H1 (cell line): ENCODE results near the gene CYBRD1. TPM values are rescaled to one million over a fixed set of nuclear protein-coding genes. Genes with fewer than 3 reads are reported as not detected.
A peak's percentile ranks its signal among the peaks of the same experiment; 100 is the strongest.

Source experiments
- CTCF ChIA-PET: fragments of 300-600 bp; sonication (Branson Sonifier 250); formaldehyde crosslinking; loops from one replicate; lab custom pipeline; 2021; ENCODE audit not compliant: partially characterized antibody; lab: Charles Lee
- POLR2A ChIA-PET: fragments of 300-600 bp; sonication (Branson Sonifier 250); formaldehyde crosslinking; loops from one replicate; lab custom pipeline; 2021; ENCODE audit warnings: inconsistent platforms; ENCODE audit not compliant: partially characterized antibody; lab: Charles Lee
- DNase-seq, 2 experiments: peaks; one replicate each; pipeline versions ENCODE4 v3.0.0 to v3.0.0-alpha.2; 2010 to 2022; ENCODE audit warnings: low spot score in 2 of 2, low read depth in 1 of 2, mixed read lengths in 1 of 2
- FAIRE-seq: peaks from 2 replicates; lab custom pipeline; 2011; peaks lifted over from hg19 to GRCh38; lab: Jason Lieb, UNC
- H2AFZ ChIP-seq: 2 replicates; pipeline ENCODE4 v1.8.1; 2012; ENCODE audit warnings: low read length, inconsistent platforms
- H2AK5ac ChIP-seq: 2 replicates; pipeline ENCODE4 v1.6.1; 2013; ENCODE audit warnings: low read depth, low read length
- H2BK120ac ChIP-seq: replicated peaks from 2 replicates; pipeline ENCODE3; 2013; ENCODE audit warnings: low read depth, low read length, inconsistent platforms
- H2BK12ac ChIP-seq: 2 replicates; pipeline ENCODE4 v1.6.1; 2013; ENCODE audit warnings: low read depth, low read length
- H2BK15ac ChIP-seq: 2 replicates; pipeline ENCODE4 v1.6.1; 2013; ENCODE audit warnings: low read length
- H2BK20ac ChIP-seq: 2 replicates; pipeline ENCODE4 v1.6.1; 2013; ENCODE audit warnings: low read length
- H2BK5ac ChIP-seq: 2 replicates; pipeline ENCODE4 v1.6.1; 2013; ENCODE audit warnings: low read depth, low read length
- H3K14ac ChIP-seq: 2 replicates; pipeline ENCODE4 v1.6.1; 2013; ENCODE audit warnings: inconsistent platforms; ENCODE audit not compliant: insufficient read length
- H3K18ac ChIP-seq: 2 replicates; pipeline ENCODE4 v1.6.1; 2013; ENCODE audit warnings: low read length; ENCODE audit errors: extremely low read depth
- H3K23ac ChIP-seq: 2 replicates; pipeline ENCODE4 v1.6.1; 2013; ENCODE audit warnings: inconsistent platforms; ENCODE audit not compliant: insufficient read length
- H3K23me2 ChIP-seq: 2 replicates; pipeline ENCODE4 v1.6.1; 2013; ENCODE audit warnings: low read depth, low read length
- H3K27ac ChIP-seq: 2 replicates; pipeline ENCODE4 v1.6.1; 2011; ENCODE audit warnings: low read depth, low read length, inconsistent platforms
- H3K27me3 ChIP-seq, 4 experiments: replicated peaks in 1 of 4; 1 replicate in 1 of 4; 2 replicates in 3 of 4; pipeline versions ENCODE4 v1.6.1 to v1.8.1; 2011 to 2013; ENCODE audit warnings: low read length in 3 of 4, mild to moderate bottlenecking in 3 of 4, inconsistent platforms in 2 of 4, mixed read lengths in 2 of 4, moderate library complexity in 1 of 4; ENCODE audit not compliant: control insufficient read depth in 3 of 4, insufficient read depth in 3 of 4; ENCODE audit errors: extremely low read depth in 1 of 4
- H3K36me3 ChIP-seq, 4 experiments: 2 replicates each; pipeline versions ENCODE4 v1.6.1 to v1.8.1; 2011 to 2013; ENCODE audit warnings: mild to moderate bottlenecking in 4 of 4, low read length in 3 of 4, moderate library complexity in 2 of 4, control low read depth in 1 of 4, inconsistent platforms in 1 of 4; ENCODE audit not compliant: insufficient read depth in 4 of 4, control insufficient read depth in 2 of 4
- H3K4ac ChIP-seq: replicated peaks from 2 replicates; pipeline ENCODE3; 2013; ENCODE audit warnings: low read length, low read depth, mixed read lengths, inconsistent platforms; ENCODE audit not compliant: insufficient read length
- H3K4me1 ChIP-seq, 4 experiments: replicated peaks in 1 of 4; 1 replicate in 1 of 4; 2 replicates in 3 of 4; pipeline versions ENCODE4 v1.6.1 to v1.8.1; 2011 to 2013; ENCODE audit warnings: low read length in 3 of 4, inconsistent platforms in 2 of 4, mixed read lengths in 1 of 4; ENCODE audit not compliant: insufficient read depth in 4 of 4, control insufficient read depth in 3 of 4
- H3K4me2 ChIP-seq, 2 experiments: 2 replicates each; pipeline versions ENCODE4 v1.6.1 to v1.8.1; 2011 to 2013; ENCODE audit warnings: low read depth in 2 of 2, low read length in 2 of 2, control low read depth in 1 of 2, inconsistent platforms in 1 of 2, mild to moderate bottlenecking in 1 of 2; ENCODE audit not compliant: insufficient read depth in 1 of 2
- H3K4me3 ChIP-seq, 4 experiments: fragments of 200-600, 300-600 bp in 1 of 4; sonication (generic), shearing (Covaris generic), sonication (Bioruptor Twin) in 1 of 4; 2 replicates each; pipeline versions ENCODE4 v1.5.1 to v1.8.1; 2011 to 2016; ENCODE audit warnings: low read length in 4 of 4, low read depth in 3 of 4, control low read depth in 2 of 4, inconsistent platforms in 2 of 4, mild to moderate bottlenecking in 2 of 4, mixed read lengths in 1 of 4, moderate library complexity in 1 of 4; ENCODE audit not compliant: insufficient read depth in 2 of 4; ENCODE audit errors: extremely low read depth in 1 of 4
- H3K56ac ChIP-seq: replicated peaks from 2 replicates; pipeline ENCODE3; 2013; ENCODE audit warnings: low read depth, mild to moderate bottlenecking, mixed read lengths, low read length, inconsistent platforms; ENCODE audit not compliant: insufficient read length
- H3K79me1 ChIP-seq: 2 replicates; pipeline ENCODE4 v1.6.1; 2013; ENCODE audit warnings: low read depth, low read length, control low read depth
- H3K79me2 ChIP-seq, 2 experiments: 2 replicates each; pipeline versions ENCODE4 v1.6.1 to v1.8.1; 2012 to 2013; ENCODE audit warnings: low read length in 2 of 2, mild to moderate bottlenecking in 2 of 2, inconsistent platforms in 1 of 2; ENCODE audit not compliant: insufficient read depth in 2 of 2, control insufficient read depth in 1 of 2
- H3K9ac ChIP-seq, 4 experiments: replicated peaks in 1 of 4; 1 replicate in 1 of 4; 2 replicates in 3 of 4; pipeline versions ENCODE4 v1.6.1 to v1.8.1; 2011 to 2013; ENCODE audit warnings: low read depth in 3 of 4, low read length in 3 of 4, control low read depth in 2 of 4, mild to moderate bottlenecking in 2 of 4, moderate library complexity in 2 of 4, inconsistent platforms in 1 of 4; ENCODE audit errors: extremely low read depth in 1 of 4
- H3K9me3 ChIP-seq, 2 experiments: 2 replicates each; pipeline versions ENCODE4 v1.6.1 to v1.8.1; 2012 to 2013; ENCODE audit warnings: mild to moderate bottlenecking in 2 of 2, moderate library complexity in 2 of 2, control low read depth in 1 of 2, inconsistent platforms in 1 of 2, low read depth in 1 of 2, low read length in 1 of 2, mixed read lengths in 1 of 2; ENCODE audit not compliant: insufficient read depth in 2 of 2
- H4K20me1 ChIP-seq, 2 experiments: replicated peaks in 1 of 2; 2 replicates each; pipeline versions ENCODE3 to v1.8.1; 2011 to 2013; ENCODE audit warnings: inconsistent platforms in 2 of 2, low read length in 2 of 2, mild to moderate bottlenecking in 1 of 2; ENCODE audit not compliant: insufficient read depth in 2 of 2, control insufficient read depth in 1 of 2
- H4K5ac ChIP-seq: 2 replicates; pipeline ENCODE4 v1.6.1; 2013; ENCODE audit warnings: low read length, low read depth, mixed read lengths, inconsistent platforms; ENCODE audit not compliant: insufficient read length
- H4K8ac ChIP-seq: 2 replicates; pipeline ENCODE4 v1.8.0; 2013; ENCODE audit warnings: mild to moderate bottlenecking, moderate library complexity, low read length, inconsistent platforms; ENCODE audit not compliant: insufficient read depth; ENCODE audit errors: extremely low read depth
- H4K91ac ChIP-seq: replicated peaks from 2 replicates; pipeline ENCODE3; 2013; ENCODE audit warnings: low read length, mixed read lengths, inconsistent platforms; ENCODE audit not compliant: insufficient read length
- BRCA1 ChIP-seq: IDR thresholded peaks from 2 replicates; pipeline ENCODE4 v1.6.1; 2012; ENCODE audit warnings: low read depth, low read length, improper control_type of control experiment
- CBX8 ChIP-seq: fragments of 300-800, 300-1000 bp; sonication (generic); IDR thresholded peaks from 2 replicates; pipeline ENCODE4 v1.7.1; 2016; ENCODE audit warnings: low read depth, low read length, borderline replicate concordance
- GTF2F1 ChIP-seq: IDR thresholded peaks from 2 replicates; pipeline ENCODE4 v1.6.1; 2012; ENCODE audit warnings: low read depth, low read length, improper control_type of control experiment, borderline replicate concordance
- NANOG ChIP-seq: IDR thresholded peaks from 2 replicates; pipeline ENCODE4 v1.6.1; 2011; ENCODE audit warnings: low read length, low read depth, mild to moderate bottlenecking, inconsistent platforms; ENCODE audit not compliant: insufficient read depth, poor library complexity, severe bottlenecking
- TAF7 ChIP-seq: optimal IDR thresholded peaks from 2 replicates; pipeline ENCODE3; 2011; ENCODE audit warnings: low read depth, mild to moderate bottlenecking, inconsistent platforms, low read length, moderate library complexity, borderline replicate concordance
- USF2 ChIP-seq: IDR thresholded peaks from 2 replicates; pipeline ENCODE4 v1.6.1; 2011; ENCODE audit warnings: low read length, improper control_type of control experiment
- WGBS, 2 experiments: shearing (Covaris generic) in 1 of 2; methylation state at CpG; one replicate each; pipeline versions ENCODE4 v1.1.6 to v1.1.7; 2013 to 2015; ENCODE audit warnings: low lambda C conversion rate in 2 of 2, mixed read lengths in 2 of 2, inconsistent platforms in 1 of 2, low coverage in 1 of 2, missing lambda C conversion rate in 1 of 2; ENCODE audit not compliant: insufficient replicate concordance in 2 of 2, insufficient coverage in 1 of 2, insufficient read length in 1 of 2; ENCODE audit errors: extremely low coverage in 1 of 2, missing lambda C conversion rate in 1 of 2; 5-methylcytosine and 5-hydroxymethylcytosine counted together
- polyA plus RNA-seq, 7 experiments: library from polyadenylated mRNA; depleted of rRNA in 3 of 7; stranded (reverse) in 5 of 7; unstranded in 2 of 7; fragments of >200 nt in 5 of 7; fragments of 200-250 nt in 2 of 7; gene quantifications; 1 replicate in 5 of 7; 2 replicates in 1 of 7; 4 replicates in 1 of 7; pipeline versions ENCODE4 v1.2.1 to v1.2.3, GENCODE V29; 2011 to 2013; ENCODE audit warnings: missing spikeins in 2 of 7, mixed read lengths in 2 of 7
- total RNA-seq: library from RNA; stranded (reverse); fragmentation: NEBNext Ultra II Directional; extraction: Animal tissue kit (Norgen Biotek cat#: 25700); gene quantifications from 2 replicates; pipeline ENCODE4 v1.2.1, GENCODE V29; 2021
- TF ChIP-seq, protein P1 (sequence below): IDR thresholded peaks from 2 replicates; pipeline ENCODE4 v1.6.1; 2012; ENCODE audit warnings: inconsistent platforms

The CYBRD1 gene
- total and polyA plus RNA-seq, 2 of the 8 experiments (the other 6 are each of a cell fraction or from before 2014, with no cell fraction given): 10.7 to 12.6 TPM

DNA sequence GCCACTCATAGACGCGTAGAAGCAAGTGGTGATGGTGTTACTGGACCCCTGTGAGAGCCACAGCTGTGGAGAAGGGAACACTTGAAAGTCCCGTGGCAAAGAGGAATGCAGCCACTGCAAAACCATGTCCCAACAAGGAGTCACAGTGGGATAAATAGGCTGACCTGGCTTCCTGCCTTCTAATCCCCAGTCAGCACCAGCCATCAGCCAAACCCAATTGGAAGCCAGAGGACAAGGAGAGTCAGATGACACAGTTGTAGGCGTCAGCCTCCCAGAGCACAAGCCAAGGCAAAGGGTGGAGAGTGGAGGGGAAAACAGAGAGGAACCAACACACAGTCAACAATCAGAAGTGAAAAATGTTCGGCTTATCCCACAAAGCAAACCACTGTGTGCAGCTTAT, 5.5 kb upstream of the CYBRD1 start:
- Histone ChIP-seq H2BK5ac (no peak overlapping the region), H2BK12ac (no peak overlapping the region), H4K91ac (no peak overlapping the region), H3K27ac (no peak overlapping the region), H2AK5ac (no peak overlapping the region), H3K4me2 (no peak overlapping the region), H2BK120ac (no peak overlapping the region), H3K14ac (no peak overlapping the region), H3K4ac (no peak overlapping the region), H3K9ac (no peak overlapping the region), H3K36me3 (no peaks in the 10 kb centered on the region), H2AFZ (no peak overlapping the region), H4K8ac (0 out of 2 replicates have a peak overlapping the region, but pooled peaks have one; percentile 39), H2BK15ac (no peak overlapping the region), H3K56ac (no peak overlapping the region), H3K23ac (no peak overlapping the region), H3K79me2 (no peaks in the 10 kb centered on the region), H3K27me3 (no peaks in the 10 kb centered on the region), H4K5ac (no peak overlapping the region), H3K4me1 (peaks cover 2 to 8% (median 7%) of the 10 kb centered on the region in 4 experiments; a peak in 6 of 7 replicates), H3K18ac (no peak overlapping the region), H3K9me3 (no peaks in the 10 kb centered on the region), H3K4me3 (no peak overlapping the region), H4K20me1 (no peaks in the 10 kb centered on the region), H2BK20ac (no peak overlapping the region), H3K23me2 (no peaks in the 10 kb centered on the region), H3K79me1 (no peaks in the 10 kb centered on the region)
- TF ChIP-seq USF2 (no peak), TAF7 (no peak), NANOG (no peak), BRCA1 (no peak), GTF2F1 (no peak), CBX8 (no peak)
- TF ChIP-seq, protein P1, sequence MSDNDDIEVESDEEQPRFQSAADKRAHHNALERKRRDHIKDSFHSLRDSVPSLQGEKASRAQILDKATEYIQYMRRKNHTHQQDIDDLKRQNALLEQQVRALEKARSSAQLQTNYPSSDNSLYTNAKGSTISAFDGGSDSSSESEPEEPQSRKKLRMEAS: no peak
- ChIA-PET CTCF (no interaction called here), POLR2A (no interaction called here)
- DNase-seq (no peak), FAIRE-seq (no peak)
- 86% methylated on average over 5 of the region's 5 CpGs; no CpG with 5 or more reads in 1 of the 2 experiments for WGBS, 2 experiments
